HepG2 (cell line): ENCODE measurements around the gene POLR3K. TPM values are rescaled to one million over a fixed set of nuclear protein-coding genes. Genes with fewer than 3 reads are reported as not detected.

ENCODE experiments used
- ATAC-seq: fragments of 200-7000 bp; cut with Tn5 transposase; 3 replicates; pipeline ENCODE4 v1.9.1; 2020; ENCODE audit warnings: mild to moderate bottlenecking, moderate library complexity
- BruUV-seq: library from RNA; stranded (reverse); fragments of 400-500 nt; replicated peaks from 2 replicates; lab custom pipeline; 2021; lab: Mats Ljungman, UMichigan
- CTCF ChIA-PET: fragments of 300-600 bp; formaldehyde crosslinking; extraction: SDS; loops from one replicate; lab custom pipeline; 2021; ENCODE audit warnings: low total read pairs, inconsistent platforms, low intra/inter-chr PET ratio; lab: Yijun Ruan, JAX
- POLR2A ChIA-PET: fragments of 350-600 bp; sonication (Branson Sonifier 250); formaldehyde crosslinking; loops from one replicate; lab custom pipeline; 2020; ENCODE audit warnings: antibody characterized with exemption, inconsistent platforms; lab: Yijun Ruan, JAX
- DNase-seq: peaks from one replicate; pipeline ENCODE4 v3.0.0-alpha.2; 2015; ENCODE audit warnings: low spot score
- FAIRE-seq: peaks from 3 replicates; lab custom pipeline; 2011; peaks lifted over from hg19 to GRCh38; lab: Jason Lieb, UNC
- H2AFZ ChIP-seq: one replicate; pipeline ENCODE4 v1.6.1; 2011; ENCODE audit warnings: low read length, inconsistent platforms
- H3K27ac ChIP-seq: fragments of 300-600 bp; 3 replicates; pipeline ENCODE4 v1.8.0; 2011; ENCODE audit warnings: mixed run types, mild to moderate bottlenecking, mixed read lengths, low read length, inconsistent platforms; ENCODE audit not compliant: insufficient read depth; ENCODE audit errors: extremely low read length
- H3K27me3 ChIP-seq, 2 experiments: fragments of 200-600 bp in 1 of 2; 2 replicates in 1 of 2; 3 replicates in 1 of 2; pipeline versions ENCODE4 v1.6.0 to v1.8.0; 2011; ENCODE audit warnings: low read length in 2 of 2, mild to moderate bottlenecking in 2 of 2, moderate library complexity in 2 of 2, inconsistent platforms in 1 of 2; ENCODE audit not compliant: insufficient read depth in 2 of 2, control insufficient read depth in 1 of 2
- H3K36me3 ChIP-seq, 2 experiments: fragments of 200-600 bp in 1 of 2; replicated peaks in 1 of 2; 2 replicates in 1 of 2; 3 replicates in 1 of 2; pipeline versions ENCODE4 v1.5.1 to v1.8.0; 2011; ENCODE audit warnings: low read length in 2 of 2, inconsistent platforms in 1 of 2; ENCODE audit not compliant: insufficient read depth in 2 of 2, control insufficient read depth in 1 of 2
- H3K4me1 ChIP-seq: 2 replicates; pipeline ENCODE4 v1.5.1; 2012; ENCODE audit warnings: low read length, inconsistent platforms; ENCODE audit not compliant: insufficient read depth
- H3K4me2 ChIP-seq: 2 replicates; pipeline ENCODE4 v1.6.0; 2011; ENCODE audit warnings: low read depth, low read length, inconsistent platforms
- H3K4me3 ChIP-seq, 3 experiments: fragments of 200-600 bp in 1 of 3; sonication (generic), shearing (Covaris generic) in 1 of 3; replicated peaks in 1 of 3; 2 replicates each; pipeline ENCODE4 v1.5.1; 2011 to 2016; ENCODE audit warnings: low read length in 3 of 3, inconsistent platforms in 2 of 3, low read depth in 2 of 3, mild to moderate bottlenecking in 2 of 3, control low read depth in 1 of 3, mixed read lengths in 1 of 3; ENCODE audit not compliant: insufficient read depth in 1 of 3
- H3K79me2 ChIP-seq: one replicate; pipeline ENCODE4 v1.6.1; 2011; ENCODE audit warnings: low read length, inconsistent platforms; ENCODE audit not compliant: insufficient read depth
- H3K9ac ChIP-seq: 2 replicates; pipeline ENCODE4 v1.6.0; 2011; ENCODE audit warnings: mild to moderate bottlenecking, low read depth, low read length, inconsistent platforms; ENCODE audit not compliant: insufficient read depth
- H3K9me3 ChIP-seq: 2 replicates; pipeline ENCODE4 v1.5.1; 2012; ENCODE audit warnings: mild to moderate bottlenecking, low read length
- H4K20me1 ChIP-seq: 2 replicates; pipeline ENCODE4 v1.6.0; 2011; ENCODE audit warnings: inconsistent platforms, mild to moderate bottlenecking, low read length, moderate library complexity; ENCODE audit not compliant: insufficient read depth
- ARID2 ChIP-seq: sonication (generic); formaldehyde crosslinking; IDR thresholded peaks from 2 replicates; pipeline ENCODE4 v1.8.1; 2022; ENCODE audit warnings: mild to moderate bottlenecking, missing genetic modification reagents, borderline replicate concordance
- ETV6 ChIP-seq: sonication (generic); formaldehyde crosslinking; conservative IDR thresholded peaks from 2 replicates; pipeline ENCODE4 v1.4.0; 2020; ENCODE audit warnings: missing genetic modification reagents
- KDM6A ChIP-seq: IDR thresholded peaks from 2 replicates; pipeline ENCODE4 v1.6.1; 2016; ENCODE audit warnings: low read depth
- NCOA1 ChIP-seq: sonication (generic); formaldehyde crosslinking; IDR thresholded peaks from 2 replicates; pipeline ENCODE4 v1.9.0; 2021; ENCODE audit warnings: missing genetic modification reagents
- NCOR1 ChIP-seq: fragments of 200-600 bp; sonication (generic); IDR thresholded peaks from 2 replicates; pipeline ENCODE4 v1.7.0; 2017; ENCODE audit warnings: antibody characterized with exemption, low read length, borderline replicate concordance
- SIX4 ChIP-seq: sonication (generic); formaldehyde crosslinking; IDR thresholded peaks from 2 replicates; pipeline ENCODE4 v1.4.0; 2020; ENCODE audit warnings: missing genetic modification reagents
- YEATS4 ChIP-seq: sonication (generic); formaldehyde crosslinking; IDR thresholded peaks from 2 replicates; pipeline ENCODE4 v1.4.0; 2020; ENCODE audit warnings: missing genetic modification reagents, borderline replicate concordance
- ZNF274 ChIP-seq: sonication (generic); formaldehyde crosslinking; IDR thresholded peaks from 2 replicates; pipeline ENCODE4 v1.5.1; 2020; ENCODE audit warnings: mild to moderate bottlenecking, missing genetic modification reagents
- ZNF737 ChIP-seq: sonication (generic); formaldehyde crosslinking; IDR thresholded peaks from 2 replicates; pipeline ENCODE4 v1.5.0; 2020; ENCODE audit warnings: missing genetic modification reagents, mild to moderate bottlenecking, borderline replicate concordance
- ZNF879 ChIP-seq: sonication (generic); formaldehyde crosslinking; IDR thresholded peaks from 2 replicates; pipeline ENCODE4 v1.8.1; 2023; ENCODE audit warnings: missing genetic modification reagents
- WGBS: methylation state at CpG from one replicate; pipeline ENCODE4 v1.1.6; 2017; ENCODE audit warnings: low lambda C conversion rate; 5-methylcytosine and 5-hydroxymethylcytosine counted together
- in situ Hi-C: cut with HindIII; loops from 2 replicates; pipeline ENCODE4 v1.10.0; 2017; ENCODE audit warnings: low pct_unique_long_range_greater_than_20kb; ENCODE audit not compliant: extremely low pct_ligation_motif_present
- intact Hi-C: fragments of 100-400 bp; cut with micrococcal nuclease; formaldehyde crosslinking; loops from one replicate; pipeline ENCODE4 v1.10.0; 2022; ENCODE audit not compliant: unreplicated experiment
- polyA plus RNA-seq, 8 experiments: library from polyadenylated mRNA; depleted of rRNA in 3 of 8; stranded (reverse) in 7 of 8; unstranded in 1 of 8; fragments of >200 nt; fragmentation: Illumina TruSeq in 4 of 8; extraction: Trizol in 4 of 8; gene quantifications; 2 replicates each; pipeline versions ENCODE4 v1.2.1 to v1.2.3, GENCODE V29; 2011 to 2016; ENCODE audit warnings: low read depth in 4 of 8, missing spikeins in 1 of 8, mixed read lengths in 1 of 8; ENCODE audit not compliant: insufficient read depth in 1 of 8
- total RNA-seq, 5 experiments: library from RNA; depleted of rRNA; stranded (reverse); fragments of >200 nt; fragmentation: Illumina TruSeq; extraction: Trizol; gene quantifications; 2 replicates each; pipeline ENCODE4 v1.2.3, GENCODE V29; 2016; ENCODE audit warnings: low read depth in 1 of 5

The POLR3K gene
- total and polyA plus RNA-seq, 2 of the 13 experiments (the other 11 are each of a cell fraction or from before 2014, with no cell fraction given) = 14.8 to 18.8 TPM

DNA sequence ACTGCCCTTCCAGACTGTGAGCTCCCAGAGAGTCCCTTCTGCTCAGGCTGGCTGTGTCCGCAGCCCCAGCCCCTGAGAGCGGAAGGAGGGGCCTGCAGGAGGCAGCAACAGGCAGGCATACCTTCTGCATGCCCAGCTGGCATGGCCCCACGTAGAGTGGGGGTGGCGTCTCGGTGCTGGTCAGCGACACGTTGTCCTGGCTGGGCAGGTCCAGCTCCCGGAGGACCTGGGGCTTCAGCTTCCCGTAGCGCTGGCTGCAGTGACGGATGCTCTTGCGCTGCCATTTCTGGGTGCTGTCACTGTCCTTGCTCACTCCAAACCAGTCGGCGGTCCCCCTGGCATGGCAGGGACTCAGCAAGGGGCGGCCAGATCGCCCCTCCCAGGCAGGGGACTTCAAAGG, 10.1 kb upstream of the POLR3K start:
- no peak for TF ChIP-seq NCOR1
- no peak for TF ChIP-seq ZNF274 (CRISPR knock-in tag)
- no peak for TF ChIP-seq ZNF879 (CRISPR knock-in tag)
- TF ChIP-seq KDM6A (CRISPR knock-in tag) = no peak
- TF ChIP-seq SIX4 (CRISPR knock-in tag) = no peak
- no peak for TF ChIP-seq NCOA1
- no peak for TF ChIP-seq ZNF737 (CRISPR knock-in tag)
- TF ChIP-seq ARID2 (CRISPR knock-in tag) = no peak
- no peak overlapping the region for H3K4me2 ChIP-seq
- FAIRE-seq (no peak), DNase-seq (no peak), ATAC-seq (no peak)
- no peaks in the 10 kb centered on the region for H3K27me3 ChIP-seq
- peaks cover 4% of the 10 kb centered on the region in 2 experiments; a peak in 3 of 5 replicates for H3K36me3 ChIP-seq
- H3K79me2 ChIP-seq = no peaks in the 10 kb centered on the region
- CTCF ChIA-PET = interaction anchor here (1.1 kb wide), 1 partner anchor 33 kb away, joined by 3 read pairs; no protein-coding TSS in a partner anchor
- no peak overlapping the region for H3K9ac ChIP-seq
- H3K9me3 ChIP-seq = no peaks in the 10 kb centered on the region
- no TSS peak for BruUV-seq
- peaks cover 3% of the 10 kb centered on the region; the same call in 1 of the 2 replicates for H4K20me1 ChIP-seq
- POLR2A ChIA-PET = no interaction called here
- peaks cover 26% of the 10 kb centered on the region for H3K4me1 ChIP-seq
- WGBS = 91% methylated on average over 3 of the region's 16 CpGs
- no peak overlapping the region for H3K27ac ChIP-seq
- in situ Hi-C loops = no loop called here
- H3K4me3 ChIP-seq = no peak overlapping the region
- intact Hi-C loops = no loop called here
- no peak overlapping the region for H2AFZ ChIP-seq

DNA sequence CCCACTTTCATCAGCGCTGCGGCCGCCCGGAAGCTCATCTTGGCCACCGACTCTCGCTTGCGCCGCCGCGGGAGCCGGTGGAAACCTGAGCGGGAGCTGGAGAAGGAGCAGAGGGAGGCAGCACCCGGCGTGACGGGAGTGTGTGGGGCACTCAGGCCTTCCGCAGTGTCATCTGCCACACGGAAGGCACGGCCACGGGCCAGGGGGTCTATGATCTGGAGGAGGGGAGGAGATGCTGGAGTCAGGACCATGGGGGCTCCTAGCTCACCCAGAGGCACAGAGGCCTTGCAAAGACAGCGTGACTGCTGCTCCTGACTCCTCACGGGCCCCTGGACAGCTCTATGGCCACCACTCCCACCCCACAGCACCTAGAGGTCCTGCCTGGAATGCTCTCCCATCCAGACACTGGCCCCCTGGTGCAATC, 9.6 kb upstream of the POLR3K start:
- Histone ChIP-seq H3K9ac (no peak overlapping the region), H3K27me3 (no peaks in the 10 kb centered on the region), H3K36me3 (peaks cover 4 to 9% of the 10 kb centered on the region in 2 experiments; a peak in 3 of 5 replicates), H2AFZ (no peak overlapping the region), H3K4me3 (no peak overlapping the region), H3K9me3 (no peaks in the 10 kb centered on the region), H3K79me2 (no peaks in the 10 kb centered on the region), H3K27ac (no peak overlapping the region), H3K4me1 (peaks cover 21% of the 10 kb centered on the region), H3K4me2 (no peak overlapping the region), H4K20me1 (peaks cover 3% of the 10 kb centered on the region; the same call in 1 of the 2 replicates)
- no peak for FAIRE-seq
- no peak for DNase-seq
- BruUV-seq = no TSS peak
- CTCF ChIA-PET = interaction anchor here (1.1 kb wide), 1 partner anchor 34 kb away, joined by 3 read pairs; no protein-coding TSS in a partner anchor
- intact Hi-C loops (no loop called here), in situ Hi-C loops (no loop called here)
- TF ChIP-seq YEATS4 (CRISPR knock-in tag) = no peak
- no peak for TF ChIP-seq ETV6 (CRISPR knock-in tag)
- ATAC-seq = no peak
- POLR2A ChIA-PET = no interaction called here
- WGBS = 95% methylated on average over 19 of the region's 21 CpGs
